ENCODE measurements around the gene ANGPT4.
"Not testable (repeated sequence)": the region's sequence is repeated elsewhere in the genome, so short reads cannot be mapped to it uniquely, and the experiment has no call there.

ANGPT4 gene

DNA sequence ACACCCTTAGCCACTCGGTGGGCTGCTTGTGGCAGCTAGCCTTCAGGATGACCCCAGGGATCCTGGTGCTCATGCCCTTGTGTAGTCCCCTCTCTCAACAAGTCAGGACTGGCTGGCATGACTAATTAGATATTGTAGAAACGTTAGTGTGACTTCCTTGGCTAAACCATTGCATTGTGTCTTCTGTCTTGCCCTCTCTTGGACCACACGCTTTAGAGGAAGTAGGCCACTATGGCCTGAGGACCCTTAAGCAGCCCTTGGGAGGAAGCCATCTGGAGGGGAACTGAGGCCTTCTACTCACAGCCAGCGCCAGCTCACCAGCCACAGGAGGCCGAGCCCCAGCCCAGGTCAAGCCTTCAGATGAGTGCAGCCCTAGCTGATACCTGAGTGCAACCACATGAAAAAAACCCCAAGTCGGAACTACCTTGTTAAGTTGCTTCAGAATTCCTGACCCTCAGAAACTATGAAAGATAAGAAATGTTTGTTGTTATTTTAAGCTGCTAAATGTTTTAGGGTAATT lies 10.1 kb downstream of the ANGPT4 start:
- DNase-seq (ENCODE audit: low spot score), result no peak

DNA sequence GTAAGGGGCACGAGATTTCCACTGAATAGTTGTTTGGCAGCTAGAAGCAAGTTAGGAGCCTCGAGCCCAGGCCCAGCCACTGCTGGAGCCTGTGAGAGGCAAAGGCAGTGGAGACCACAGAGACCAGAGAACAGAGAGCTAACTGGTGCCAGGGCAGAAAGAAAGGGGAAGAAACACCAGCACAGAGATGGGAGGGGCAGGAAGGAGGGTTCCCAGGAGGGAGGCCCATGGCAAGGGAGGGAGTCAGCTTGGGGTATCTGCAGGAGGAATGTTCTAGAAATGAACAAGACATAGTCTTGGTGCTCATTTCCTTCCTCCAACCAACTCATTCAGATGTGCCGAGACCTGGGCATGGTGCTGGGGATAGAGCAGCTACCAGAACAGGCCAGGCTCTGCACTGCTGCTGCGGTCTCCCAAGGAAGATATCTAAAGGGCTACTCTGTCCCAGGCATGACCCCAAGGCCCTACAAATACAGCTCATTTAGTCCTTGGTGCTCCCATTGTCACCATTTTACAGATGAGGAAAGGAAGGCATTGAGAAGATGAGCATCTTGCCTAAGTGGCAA lies 10.7 kb downstream of the ANGPT4 start:
- DNase-seq (ENCODE audit: low spot score), result no peak

DNA sequence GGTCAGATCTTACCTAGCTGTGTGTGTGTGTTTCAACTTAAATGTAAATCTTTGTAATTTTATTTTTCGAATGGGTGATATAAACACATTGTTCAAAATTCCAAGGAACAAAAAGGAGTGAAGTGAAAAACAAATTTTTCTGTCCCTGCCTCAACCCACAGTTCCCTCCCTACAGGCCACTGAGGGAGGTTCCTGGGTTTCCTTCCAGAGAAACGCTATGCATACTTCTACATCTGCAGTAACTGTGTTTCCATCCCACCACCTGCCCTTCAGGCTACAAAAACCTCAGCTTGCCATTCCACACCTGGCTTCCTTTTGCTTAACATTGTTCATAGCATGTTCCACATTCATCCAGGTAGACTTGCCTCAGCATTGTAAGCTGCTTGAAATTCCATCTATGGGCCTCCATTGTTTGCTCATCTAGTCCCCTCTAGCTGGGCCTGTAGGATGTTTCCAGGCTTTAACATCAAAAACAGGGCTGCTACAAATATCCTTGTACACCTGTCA lies 12.0 kb downstream of the ANGPT4 start:
- no peak for DNase-seq (ENCODE audit: low spot score)

DNA sequence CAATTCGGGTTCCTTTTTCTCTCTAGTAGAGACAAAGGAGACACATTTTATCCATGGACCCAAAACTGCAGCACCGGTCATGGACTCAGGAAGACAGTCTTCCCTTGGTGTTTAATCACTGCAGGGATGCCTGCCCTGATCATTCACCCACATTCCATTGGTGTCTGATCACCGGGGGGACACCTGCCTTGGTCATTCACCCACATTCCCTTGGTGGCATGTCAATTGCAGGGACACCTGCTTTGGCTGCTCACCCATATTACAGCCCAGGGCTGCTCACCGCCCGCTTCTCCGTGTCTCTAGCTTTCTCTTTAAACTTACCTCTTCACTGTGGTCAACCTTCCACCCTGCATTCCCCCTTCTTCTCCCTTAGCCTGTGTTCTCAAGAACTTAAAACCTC lies 18.7 kb downstream of the ANGPT4 start:
- not testable (repeated sequence) for DNase-seq (ENCODE audit: low spot score)

DNA sequence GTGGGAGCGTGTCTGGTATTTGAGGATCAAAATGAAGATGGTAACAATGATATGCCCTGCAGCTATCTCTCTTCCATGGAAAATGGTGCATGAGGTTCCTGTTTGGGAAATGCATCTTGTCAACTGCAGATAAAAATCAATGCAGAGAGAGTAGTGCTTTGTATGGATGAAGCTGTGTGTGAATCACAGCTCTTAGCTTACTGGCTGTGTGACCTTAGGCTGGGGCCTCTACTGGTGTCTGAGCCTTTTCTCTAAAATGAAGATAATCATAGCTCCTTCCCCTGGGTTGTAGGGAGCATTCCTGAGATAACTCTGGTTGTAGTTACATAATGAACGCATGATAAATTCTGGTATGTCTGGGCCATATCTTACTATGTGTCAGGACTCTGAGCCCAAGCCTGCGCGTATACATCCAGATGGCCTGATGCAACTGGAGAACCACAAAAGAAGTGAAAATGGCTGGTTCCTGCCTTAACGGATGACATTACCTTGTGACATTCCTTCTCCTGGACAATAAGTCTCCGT lies 19.6 kb downstream of the ANGPT4 start:
- no peak for DNase-seq (ENCODE audit: low spot score)

DNA sequence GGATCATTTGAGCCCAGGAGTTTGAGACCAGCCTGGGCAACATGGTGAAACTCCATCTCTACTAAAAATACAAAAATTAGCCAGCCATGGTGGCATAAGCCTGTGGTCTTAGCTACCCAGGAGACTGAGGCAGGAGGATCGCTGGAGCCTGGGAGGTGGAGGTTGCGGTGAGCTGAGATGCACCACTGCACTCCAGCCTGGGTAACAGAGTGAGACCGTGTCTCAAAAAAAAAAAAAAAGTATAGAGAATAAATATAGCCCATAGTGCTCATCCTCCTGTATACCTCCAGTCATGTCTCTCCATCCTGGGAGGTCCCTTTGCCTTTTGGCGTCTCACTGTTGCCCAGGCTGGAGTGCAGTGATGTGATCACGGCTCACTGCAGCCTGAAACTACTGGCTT lies 23.8 kb downstream of the ANGPT4 start:
- DNase-seq (ENCODE audit: low spot score), result not testable (repeated sequence)

DNA sequence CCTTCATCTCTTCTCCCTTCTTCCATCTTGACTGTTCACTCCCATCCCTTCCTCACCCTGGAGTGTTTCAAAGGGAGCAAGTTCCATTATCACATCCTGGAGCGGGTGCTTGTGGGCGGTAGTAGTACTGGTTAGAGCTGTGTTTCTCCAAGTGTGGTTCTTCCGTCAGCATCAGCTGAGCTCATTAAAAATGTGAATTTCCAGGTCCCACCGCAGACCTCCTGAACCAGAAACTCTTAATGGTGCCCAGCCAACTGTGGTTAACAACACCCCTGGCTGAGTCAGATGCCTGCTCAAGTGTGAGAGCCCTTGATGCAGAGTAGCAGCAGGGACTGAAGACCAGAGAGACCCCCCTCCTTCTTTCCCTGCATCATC lies 24.4 kb downstream of the ANGPT4 start:
- no peak for DNase-seq (ENCODE audit: low spot score)

DNA sequence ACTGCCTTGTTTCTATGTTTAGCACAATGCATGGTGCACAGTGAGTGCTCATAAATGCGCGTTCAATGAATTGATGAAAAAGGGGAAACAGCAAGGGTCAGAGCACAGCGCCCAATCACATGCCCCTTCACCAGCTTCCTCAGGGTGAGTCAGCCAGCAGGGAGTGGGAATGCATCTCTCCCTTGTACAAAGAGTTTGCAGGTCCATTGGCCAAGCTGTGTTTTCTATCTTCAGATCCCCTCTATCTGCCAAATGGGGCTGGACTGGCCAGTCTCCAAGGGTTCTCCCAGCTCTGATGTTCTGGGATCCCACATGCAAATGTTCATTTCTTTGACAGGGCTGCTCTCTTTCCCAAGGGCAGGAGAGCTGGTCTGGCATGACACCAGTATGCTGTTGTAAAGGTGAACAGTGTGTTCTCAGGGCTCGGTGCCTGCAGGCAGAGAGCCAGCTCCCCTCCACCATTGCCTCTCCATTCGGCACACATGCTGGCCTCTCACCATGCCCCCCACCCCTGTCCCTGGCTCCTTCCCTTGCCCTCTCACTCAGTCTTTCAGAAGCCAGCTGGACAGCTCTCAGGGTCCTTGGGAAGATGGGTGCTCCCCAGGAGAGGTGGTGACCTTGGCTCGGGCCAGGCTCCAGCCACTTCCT lies 25.0 kb downstream of the ANGPT4 start:
- DNase-seq (ENCODE audit: low spot score), result no peak

DNA sequence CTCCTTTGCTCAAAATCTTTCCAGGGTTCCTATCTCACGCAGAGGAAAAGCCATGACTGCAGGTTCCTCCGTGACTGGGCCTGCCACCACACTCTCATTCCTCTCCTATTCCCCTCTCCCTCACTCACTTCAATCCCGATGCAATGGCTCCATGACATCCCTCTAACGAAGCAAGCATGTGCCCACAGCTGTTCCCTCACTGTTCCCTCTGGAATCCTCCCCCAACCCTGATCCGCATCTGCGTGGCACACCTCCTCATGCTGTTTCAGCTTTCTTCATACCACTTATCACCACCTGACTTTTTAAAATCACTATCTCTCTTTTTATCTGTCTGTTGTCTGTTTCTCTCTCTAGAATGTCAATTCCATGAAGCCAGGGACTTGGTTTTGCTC lies 25.5 kb downstream of the ANGPT4 start:
- no peak for DNase-seq (ENCODE audit: low spot score)

DNA sequence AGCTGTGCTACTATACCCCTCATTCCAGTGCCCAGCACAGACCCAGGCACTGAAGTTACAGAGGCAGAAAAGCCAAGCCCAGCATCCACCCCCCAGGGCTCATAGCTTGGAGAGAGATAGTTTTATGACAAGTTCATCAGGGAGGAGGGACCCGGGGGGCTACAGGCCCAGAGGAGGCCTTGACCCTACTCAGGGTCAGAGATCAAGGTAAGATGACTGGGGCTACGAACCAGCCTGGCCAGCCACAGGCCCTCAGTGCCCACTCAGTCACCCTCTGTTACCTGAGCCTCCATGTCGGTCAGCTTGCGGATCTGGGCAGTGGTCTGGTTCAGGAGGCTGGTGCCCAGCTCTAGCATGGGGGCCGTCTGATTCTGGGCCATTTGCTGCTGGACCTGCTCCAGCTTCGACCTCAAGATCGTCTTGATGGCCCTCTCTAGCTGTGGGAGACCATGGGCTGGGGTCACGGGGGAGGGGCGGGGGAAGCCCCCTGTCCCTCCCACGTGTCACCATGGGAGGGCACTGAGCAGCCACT lies 26.1 kb downstream of the ANGPT4 start:
- DNase-seq (ENCODE audit: low spot score), result no peak

DNA sequence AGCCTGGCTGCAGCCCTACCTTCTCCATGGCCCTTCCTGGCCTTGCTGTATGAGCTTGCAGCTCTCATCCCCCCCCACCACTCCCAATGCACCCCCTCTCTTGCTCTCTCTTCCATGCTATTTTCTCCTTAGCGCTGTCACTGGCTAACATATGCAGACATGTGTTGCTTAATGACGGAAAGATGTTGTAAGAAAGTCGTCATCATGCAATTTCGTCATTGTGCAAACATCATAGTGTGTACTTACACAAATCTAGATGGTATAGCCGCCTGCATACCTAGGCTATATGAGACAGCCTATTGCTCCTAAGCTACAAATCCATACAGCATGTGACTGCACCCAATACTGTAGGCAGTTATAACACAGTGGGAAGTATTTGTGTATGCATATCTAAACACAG lies 27.0 kb downstream of the ANGPT4 start:
- DNase-seq (ENCODE audit: low spot score), result no peak

DNA sequence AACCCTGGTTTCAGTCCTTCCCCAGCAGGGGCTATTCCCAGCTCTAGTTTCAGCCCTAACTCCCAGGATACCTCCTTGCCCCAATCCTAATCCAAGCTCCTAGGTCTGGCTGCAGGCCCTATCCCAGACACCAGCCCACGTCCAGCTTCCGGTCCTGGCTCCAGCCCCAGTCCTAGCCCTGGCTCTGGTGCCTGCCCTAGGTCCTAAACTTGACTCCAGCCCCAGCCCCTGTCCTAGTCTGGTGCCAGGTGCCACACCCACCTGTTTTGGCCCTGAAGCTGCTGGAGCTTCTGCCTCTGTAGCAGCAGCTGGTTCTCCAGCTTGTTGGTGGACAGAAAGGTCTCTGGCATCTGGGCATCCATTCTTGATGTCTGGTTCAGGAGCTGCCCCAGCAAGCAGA lies 28.1 kb downstream of the ANGPT4 start:
- DNase-seq (ENCODE audit: low spot score), result no peak

DNA sequence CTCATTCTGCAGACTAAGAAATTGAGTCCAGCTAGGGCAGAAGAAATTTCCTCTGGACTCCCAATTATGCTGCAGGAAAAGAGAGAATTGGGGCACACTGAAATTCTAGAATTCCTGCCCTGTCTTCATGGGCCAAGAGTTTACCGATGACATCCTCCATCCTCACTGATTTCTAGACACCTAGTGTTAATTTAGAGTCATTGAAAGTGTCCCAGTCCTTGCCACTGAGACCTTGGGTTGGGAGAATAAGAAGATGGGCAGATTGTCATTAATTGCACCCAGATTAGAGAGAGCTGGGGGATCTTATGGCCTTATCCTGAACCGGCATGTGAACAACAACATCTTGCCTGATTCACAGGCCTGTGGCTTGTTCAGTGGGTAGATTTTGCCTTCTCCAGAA lies 29.0 kb downstream of the ANGPT4 start:
- DNase-seq (ENCODE audit: low spot score), result no peak

DNA sequence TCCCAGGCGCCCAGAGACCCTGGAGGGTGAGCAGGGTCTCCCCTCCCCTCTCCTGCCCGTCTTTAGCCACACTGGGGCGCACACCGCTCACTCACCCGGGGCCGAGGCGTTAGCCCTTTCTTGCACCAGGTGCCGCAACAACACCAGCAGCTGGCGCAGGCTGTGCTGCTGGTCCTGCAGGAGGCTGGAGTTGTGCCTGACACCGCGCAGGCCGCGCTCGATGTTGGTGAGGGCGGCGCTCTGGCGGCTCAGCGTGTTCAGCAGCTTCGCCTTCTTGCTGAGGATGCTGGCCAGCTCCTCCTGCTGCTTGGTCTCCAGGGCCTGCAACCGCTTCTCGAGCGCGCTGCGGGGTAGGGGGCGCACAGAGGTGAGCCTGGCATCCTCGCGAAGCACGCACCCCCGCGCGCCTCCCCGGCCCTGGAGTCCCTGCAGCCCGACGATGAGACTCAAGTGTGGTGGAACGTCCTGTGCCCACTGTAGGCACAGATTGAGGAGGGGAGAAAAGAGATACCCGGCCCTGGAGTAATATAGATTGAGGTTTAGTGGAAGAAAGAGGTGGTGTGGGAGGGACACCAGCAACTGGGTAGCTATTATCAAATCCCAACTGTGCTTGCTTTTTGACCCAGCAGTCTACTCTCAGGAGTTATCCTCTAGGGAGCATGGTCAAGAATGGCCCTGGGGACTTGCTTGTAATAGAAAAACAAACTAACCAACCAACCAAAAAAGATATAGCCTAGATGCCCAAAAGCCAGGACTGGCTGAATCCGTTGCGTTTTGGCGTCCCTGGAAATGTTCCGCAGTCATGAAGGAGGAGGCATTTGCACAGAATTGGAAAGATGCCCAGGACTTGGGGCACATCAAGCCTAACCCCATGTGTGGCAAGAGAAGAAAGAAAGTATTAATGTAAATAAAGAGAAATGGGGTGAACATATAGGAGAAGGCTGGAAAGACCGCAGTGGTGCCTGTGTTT lies 30.9 kb downstream of the ANGPT4 start:
- peak; percentile 49 for DNase-seq (ENCODE audit: low spot score)

DNA sequence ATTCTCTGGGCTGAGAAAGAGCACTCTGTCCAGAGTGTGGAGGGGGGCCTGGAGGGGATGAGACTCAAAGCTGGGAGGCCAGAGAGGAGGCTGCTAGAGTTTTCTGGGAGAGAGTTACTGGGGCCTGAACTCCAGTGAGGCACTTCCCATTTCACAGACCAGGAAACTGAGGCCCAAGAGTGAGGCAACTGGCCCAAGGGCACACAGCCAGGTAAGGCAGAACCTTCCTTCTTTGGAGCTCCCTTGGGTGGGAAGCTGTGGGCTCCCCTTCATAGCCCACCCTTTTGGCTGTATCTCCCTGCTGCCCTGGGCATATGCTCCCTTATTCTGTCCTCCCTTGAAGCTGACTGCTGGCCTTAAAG lies 34.4 kb downstream of the ANGPT4 start:
- DNase-seq (ENCODE audit: low spot score), result no peak

DNA sequence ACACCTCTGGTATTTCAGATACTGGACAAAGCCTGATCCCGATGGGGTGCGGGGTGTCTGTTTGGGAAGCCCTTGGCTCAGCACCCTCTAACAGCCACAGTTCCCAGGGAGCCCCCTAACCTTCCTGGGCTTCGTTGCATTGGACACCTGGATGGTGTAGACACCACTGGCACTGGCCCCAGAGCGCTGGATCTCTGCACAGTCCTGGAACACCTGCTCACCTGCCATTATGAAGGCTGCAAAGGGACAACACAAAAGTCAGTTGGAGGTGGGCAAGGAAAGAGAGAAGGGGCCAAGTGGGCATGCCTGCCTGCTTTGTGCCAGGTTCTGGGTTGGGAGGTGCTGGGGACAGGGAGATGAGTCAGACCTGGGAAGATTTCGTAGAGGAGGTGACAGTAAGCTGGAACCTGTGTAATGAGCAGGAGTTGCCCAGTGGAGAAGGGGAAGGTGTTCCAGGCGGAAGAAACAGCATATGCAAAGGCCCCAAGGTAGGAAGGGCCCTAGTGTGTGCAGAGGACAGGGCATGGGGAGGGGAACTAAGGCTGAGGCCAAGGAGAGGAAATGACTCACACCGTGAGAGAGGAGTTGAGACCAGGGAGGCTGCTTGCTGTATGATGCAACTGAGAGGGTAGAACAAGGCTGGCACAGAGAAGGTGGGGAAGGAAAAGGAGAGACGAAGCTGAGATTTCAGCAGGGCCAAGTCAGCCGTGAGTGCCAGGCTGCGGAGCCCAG lies 34.9 kb downstream of the ANGPT4 start:
- peak; percentile 42 for DNase-seq (ENCODE audit: low spot score)

DNA sequence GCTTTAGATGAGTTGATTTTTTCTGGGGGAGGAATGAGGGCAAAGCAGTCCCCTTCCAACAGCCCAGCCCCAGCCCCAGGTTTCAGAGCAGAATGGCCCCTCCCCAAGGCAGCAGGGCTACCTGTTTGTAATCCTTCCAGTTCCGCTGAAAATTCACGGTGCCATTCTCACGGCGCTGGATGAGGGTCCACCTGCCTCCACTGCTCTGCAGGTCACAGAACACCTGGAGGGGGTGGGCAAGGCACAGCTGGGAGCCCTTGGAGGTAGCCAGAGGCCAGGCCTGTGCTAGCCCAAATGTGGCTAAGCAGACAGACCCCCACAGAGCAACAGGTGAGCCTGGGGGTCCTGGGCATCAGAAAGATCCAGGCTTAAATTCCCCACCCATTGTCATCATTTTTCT lies 36.5 kb downstream of the ANGPT4 start:
- DNase-seq (ENCODE audit: low spot score), result no peak

DNA sequence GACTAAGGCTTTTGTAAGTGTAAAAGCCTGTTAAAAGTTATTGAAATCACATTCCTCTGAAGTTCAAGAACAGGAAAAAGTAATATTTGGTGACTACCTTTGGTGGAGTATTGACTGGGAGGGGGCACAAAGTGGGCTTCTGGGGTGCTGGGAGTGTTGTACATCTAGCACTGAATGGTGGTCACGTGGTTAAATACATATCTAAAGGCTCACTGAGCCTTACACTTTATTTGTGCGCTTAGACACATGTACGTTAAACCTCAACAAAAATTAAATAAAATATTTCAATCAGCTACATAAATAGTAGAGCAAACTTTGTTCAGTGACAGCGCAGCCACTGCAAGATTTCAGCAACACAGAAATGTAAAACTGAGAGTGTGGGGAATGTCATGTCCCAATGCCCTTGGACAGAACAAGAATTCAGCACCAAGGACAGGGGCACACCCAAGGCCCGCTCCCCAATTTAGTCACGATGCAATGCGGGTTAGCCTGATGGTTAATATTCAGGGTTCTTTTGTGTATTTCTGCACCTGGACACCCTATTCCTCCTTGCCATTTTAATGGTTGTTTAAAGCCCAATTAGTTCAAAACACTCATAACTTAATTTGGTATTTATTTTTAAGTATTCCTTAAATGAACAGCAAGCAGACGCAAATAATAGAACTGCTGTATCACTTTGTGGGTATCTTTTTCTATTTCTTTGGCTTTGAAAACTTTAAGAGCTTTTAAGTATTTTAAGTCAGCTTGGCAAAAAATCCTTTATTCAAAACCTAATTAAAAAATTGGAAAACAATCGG lies 37.4 kb downstream of the ANGPT4 start:
- peak; percentile 28 for DNase-seq (ENCODE audit: low spot score)

DNA sequence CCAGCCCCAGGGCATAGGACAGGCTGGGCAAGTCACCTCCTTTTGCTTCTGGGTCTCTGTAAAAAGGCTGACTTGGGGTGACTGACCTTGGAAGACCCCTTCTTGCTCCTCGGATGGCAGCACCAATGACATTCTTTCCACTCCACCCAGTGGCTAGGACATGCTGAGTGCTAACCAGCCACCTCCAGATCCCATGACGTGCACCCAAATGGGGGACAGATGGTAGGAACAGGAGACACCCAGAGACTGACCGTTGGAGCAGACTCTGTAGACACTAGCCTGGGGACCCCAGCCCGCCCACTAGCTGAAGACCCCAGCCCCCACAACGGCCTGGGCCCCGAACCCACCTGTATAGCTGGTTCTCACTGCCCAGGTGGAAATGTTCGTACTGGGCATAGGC lies 38.3 kb downstream of the ANGPT4 start:
- DNase-seq (ENCODE audit: low spot score), result no peak

DNA sequence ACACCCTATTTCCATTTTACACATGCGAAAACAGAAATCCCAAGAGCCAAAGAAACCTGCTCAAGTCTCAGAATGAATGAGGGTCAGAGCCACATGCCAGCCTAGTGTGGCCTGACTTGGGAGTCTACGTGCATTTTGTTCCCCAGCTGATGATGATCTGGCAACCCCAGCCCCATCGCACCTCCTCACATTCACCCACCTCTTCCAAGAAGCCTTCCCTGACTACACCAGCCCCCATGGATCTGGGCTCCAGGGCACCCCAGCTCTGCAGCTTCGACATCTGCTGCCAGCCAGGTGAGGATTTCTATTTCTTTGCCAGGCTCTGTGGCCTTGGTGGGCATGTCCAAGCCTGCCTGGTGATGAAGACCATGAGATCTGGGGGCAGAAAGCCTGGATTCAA lies 41.0 kb downstream of the ANGPT4 start:
- DNase-seq (ENCODE audit: low spot score), result no peak

Measured in hepatic stellate cell (primary cell).